Loucy (cell line): ENCODE measurements around the gene VTCN1.

Experiments used
- H2AFZ ChIP-seq: fragments of 200-600 bp; sonication (generic); 2 replicates; pipeline ENCODE4 v1.6.0; 2016; ENCODE audit warnings: antibody characterized with exemption, mild to moderate bottlenecking, low read length, moderate library complexity
- H3F3A ChIP-seq: fragments of 200-600 bp; 2 replicates; pipeline ENCODE4 v1.6.0; 2016; ENCODE audit warnings: antibody characterized with exemption, low read depth, mild to moderate bottlenecking
- H3K27me3 ChIP-seq: fragments of 200-600 bp; sonication (generic); 2 replicates; pipeline ENCODE4 v1.6.1; 2014; ENCODE audit warnings: low read length, mild to moderate bottlenecking; ENCODE audit not compliant: insufficient read depth, poor library complexity, severe bottlenecking
- H3K36me3 ChIP-seq: fragments of 200-600 bp; sonication (generic); 2 replicates; pipeline ENCODE4 v1.6.1; 2016; ENCODE audit warnings: low read length; ENCODE audit not compliant: insufficient read depth
- H3K4me1 ChIP-seq: fragments of 200-600 bp; sonication (generic); 2 replicates; pipeline ENCODE4 v1.5.1; 2014; ENCODE audit warnings: low read length, mild to moderate bottlenecking; ENCODE audit not compliant: insufficient read depth, poor library complexity, severe bottlenecking
- H3K4me2 ChIP-seq: fragments of 200-600 bp; sonication (generic); 2 replicates; pipeline ENCODE4 v1.6.0; 2014; ENCODE audit warnings: antibody characterized with exemption, low read length, low read depth, mild to moderate bottlenecking; ENCODE audit not compliant: poor library complexity, severe bottlenecking
- H3K4me3 ChIP-seq: fragments of 200-600 bp; sonication (generic); 2 replicates; pipeline ENCODE4 v1.5.1; 2014; ENCODE audit warnings: low read length, mild to moderate bottlenecking, mixed read lengths; ENCODE audit not compliant: poor library complexity, severe bottlenecking
- H3K79me2 ChIP-seq: fragments of 200-600 bp; sonication (generic); 2 replicates; pipeline ENCODE4 v1.6.1; 2014; ENCODE audit warnings: low read length; ENCODE audit not compliant: insufficient read depth
- H3K9ac ChIP-seq: fragments of 200-600 bp; sonication (generic); 2 replicates; pipeline ENCODE4 v1.6.0; 2014; ENCODE audit warnings: mild to moderate bottlenecking, low read depth, low read length, moderate library complexity; ENCODE audit not compliant: poor library complexity, severe bottlenecking
- H3K9me2 ChIP-seq: fragments of 200-600 bp; sonication (generic); replicated peaks from 2 replicates; pipeline ENCODE4 v1.6.1; 2016; ENCODE audit warnings: low read depth, low read length, mixed read lengths
- H3K9me3 ChIP-seq: fragments of 200-600 bp; sonication (generic); 2 replicates; pipeline ENCODE4 v1.6.1; 2014; ENCODE audit warnings: mild to moderate bottlenecking, antibody characterized with exemption, low read length, low read depth; ENCODE audit not compliant: insufficient read depth
- H4K20me1 ChIP-seq: fragments of 200-600 bp; sonication (generic); 2 replicates; pipeline ENCODE4 v1.6.0; 2014; ENCODE audit warnings: antibody characterized with exemption, low read length, mild to moderate bottlenecking; ENCODE audit not compliant: insufficient read depth, poor library complexity, severe bottlenecking
- EZH2phosphoT487 ChIP-seq: fragments of 200-600 bp; IDR thresholded peaks from 2 replicates; pipeline ENCODE4 v1.6.1; 2018; ENCODE audit warnings: antibody characterized with exemption, mild to moderate bottlenecking, moderate library complexity, borderline replicate concordance
- TF ChIP-seq, protein P1 (sequence below): fragments of 200-600 bp; sonication (generic); conservative IDR thresholded peaks from 2 replicates; pipeline ENCODE4 v1.5.1; 2014; ENCODE audit warnings: mild to moderate bottlenecking, antibody characterized with exemption, low read length

The VTCN1 gene

GRCh38 chr1:117188816-117189437 is 21.8 kb downstream of the VTCN1 start:
- no peaks in the 10 kb centered on the region for H3K9me3 ChIP-seq
- H3K4me2 ChIP-seq, result no peak overlapping the region
- H3K4me3 ChIP-seq, result no peak overlapping the region
- H3K36me3 ChIP-seq, result no peaks in the 10 kb centered on the region
- no peaks in the 10 kb centered on the region for H3K9me2 ChIP-seq
- no peaks in the 10 kb centered on the region; the same call in 1 of the 2 replicates for H3F3A ChIP-seq
- H4K20me1 ChIP-seq, result no peaks in the 10 kb centered on the region
- H3K4me1 ChIP-seq, result no peaks in the 10 kb centered on the region
- no peak overlapping the region for H2AFZ ChIP-seq
- H3K27me3 ChIP-seq, result no peaks in the 10 kb centered on the region
- H3K9ac ChIP-seq, result no peak overlapping the region
- TF ChIP-seq, protein P1, sequence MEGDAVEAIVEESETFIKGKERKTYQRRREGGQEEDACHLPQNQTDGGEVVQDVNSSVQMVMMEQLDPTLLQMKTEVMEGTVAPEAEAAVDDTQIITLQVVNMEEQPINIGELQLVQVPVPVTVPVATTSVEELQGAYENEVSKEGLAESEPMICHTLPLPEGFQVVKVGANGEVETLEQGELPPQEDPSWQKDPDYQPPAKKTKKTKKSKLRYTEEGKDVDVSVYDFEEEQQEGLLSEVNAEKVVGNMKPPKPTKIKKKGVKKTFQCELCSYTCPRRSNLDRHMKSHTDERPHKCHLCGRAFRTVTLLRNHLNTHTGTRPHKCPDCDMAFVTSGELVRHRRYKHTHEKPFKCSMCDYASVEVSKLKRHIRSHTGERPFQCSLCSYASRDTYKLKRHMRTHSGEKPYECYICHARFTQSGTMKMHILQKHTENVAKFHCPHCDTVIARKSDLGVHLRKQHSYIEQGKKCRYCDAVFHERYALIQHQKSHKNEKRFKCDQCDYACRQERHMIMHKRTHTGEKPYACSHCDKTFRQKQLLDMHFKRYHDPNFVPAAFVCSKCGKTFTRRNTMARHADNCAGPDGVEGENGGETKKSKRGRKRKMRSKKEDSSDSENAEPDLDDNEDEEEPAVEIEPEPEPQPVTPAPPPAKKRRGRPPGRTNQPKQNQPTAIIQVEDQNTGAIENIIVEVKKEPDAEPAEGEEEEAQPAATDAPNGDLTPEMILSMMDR, result no peak
- TF ChIP-seq EZH2phosphoT487, result no peak
- no peaks in the 10 kb centered on the region for H3K79me2 ChIP-seq

DNA sequence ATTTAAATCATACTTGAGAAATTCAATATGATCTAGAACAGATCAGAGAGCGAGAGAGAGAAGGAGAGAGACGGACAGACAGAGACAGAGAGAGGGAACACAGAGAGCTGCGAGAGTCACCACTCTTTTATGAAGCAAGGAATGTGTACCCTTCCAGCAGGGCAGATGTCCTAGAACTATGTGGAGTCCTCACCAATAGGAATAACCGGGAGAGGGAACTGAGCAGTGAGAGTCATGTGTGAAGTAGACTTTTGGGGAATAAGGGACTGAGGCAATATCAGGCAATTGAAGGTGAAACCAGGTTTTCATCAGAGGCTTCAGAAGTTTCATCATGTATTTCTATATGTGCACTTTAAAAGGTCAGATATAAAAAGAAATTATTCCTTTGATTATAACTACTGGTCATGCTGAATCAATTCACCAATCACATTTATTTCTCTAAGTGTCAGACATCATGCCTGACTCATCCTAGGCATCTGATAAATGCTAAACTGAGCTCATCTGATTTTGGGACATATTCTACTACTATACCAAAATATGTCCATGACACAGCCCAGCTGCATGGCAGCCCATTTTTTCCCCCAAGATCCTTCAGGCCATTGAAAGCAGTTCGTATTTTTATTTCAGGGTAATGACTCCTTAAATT is 22.4 kb downstream of the VTCN1 start:
- Histone ChIP-seq H4K20me1 (no peaks in the 10 kb centered on the region), H3K4me2 (no peak overlapping the region), H3K79me2 (no peaks in the 10 kb centered on the region), H3K36me3 (no peaks in the 10 kb centered on the region), H3K27me3 (no peaks in the 10 kb centered on the region), H3K9me3 (no peaks in the 10 kb centered on the region), H3K4me3 (no peak overlapping the region), H3F3A (no peaks in the 10 kb centered on the region; the same call in 1 of the 2 replicates), H3K9me2 (no peaks in the 10 kb centered on the region), H2AFZ (no peak overlapping the region), H3K9ac (no peak overlapping the region), H3K4me1 (no peaks in the 10 kb centered on the region)
- no peak for TF ChIP-seq EZH2phosphoT487
- TF ChIP-seq, protein P1, result no peak

GRCh38 chr1:117183112-117183511 is 27.6 kb downstream of the VTCN1 start:
- no peaks in the 10 kb centered on the region for H3K4me1 ChIP-seq
- H3K9me2 ChIP-seq, result no peaks in the 10 kb centered on the region
- no peaks in the 10 kb centered on the region for H3K9me3 ChIP-seq
- H3K4me2 ChIP-seq, result no peak overlapping the region
- no peak overlapping the region for H2AFZ ChIP-seq
- no peaks in the 10 kb centered on the region for H3K79me2 ChIP-seq
- H3K4me3 ChIP-seq, result no peak overlapping the region
- H3K9ac ChIP-seq, result no peak overlapping the region
- TF ChIP-seq EZH2phosphoT487, result no peak
- TF ChIP-seq, protein P1, result no peak
- no peaks in the 10 kb centered on the region for H3F3A ChIP-seq
- H4K20me1 ChIP-seq, result no peaks in the 10 kb centered on the region
- no peaks in the 10 kb centered on the region for H3K36me3 ChIP-seq
- H3K27me3 ChIP-seq, result no peaks in the 10 kb centered on the region
